Panc1 (cell line): ENCODE results near the gene NR5A1. TPM values are rescaled to one million over a fixed set of nuclear protein-coding genes. Genes with fewer than 3 reads are reported as not detected.
A peak's percentile ranks its signal among the peaks of the same experiment; 100 is the strongest.

ENCODE experiments used
- ATAC-seq: fragments of 200-7000 bp; cut with Tn5 transposase; 2 replicates; pipeline ENCODE4 v1.9.1; 2020; ENCODE audit warnings: mild to moderate bottlenecking, moderate library complexity
- BruUV-seq: library from RNA; stranded (reverse); fragments of 400-500 nt; replicated peaks from 2 replicates; lab custom pipeline; 2021; lab: Mats Ljungman, UMichigan
- CTCF ChIA-PET: fragments of 300-600 bp; sonication (Branson Sonifier 250); formaldehyde crosslinking; loops from one replicate; lab custom pipeline; 2022; ENCODE audit warnings: antibody characterized with exemption; lab: Charles Lee
- POLR2A ChIA-PET: fragments of 300-600 bp; sonication (Branson Sonifier 250); formaldehyde crosslinking; loops from one replicate; lab custom pipeline; 2022; ENCODE audit warnings: antibody characterized with exemption; lab: Charles Lee
- DNase-seq: peaks from one replicate; pipeline ENCODE4 v3.0.0-alpha.2; 2010; ENCODE audit warnings: low read depth, low spot score
- H3K27ac ChIP-seq: 2 replicates; pipeline ENCODE4 v1.5.1; 2011; ENCODE audit warnings: mild to moderate bottlenecking, low read length, inconsistent platforms
- H3K27me3 ChIP-seq: fragments of 200-500 bp; sonication (Bioruptor generic); 2 replicates; pipeline ENCODE4 v1.6.0; 2014; ENCODE audit warnings: low read length, inconsistent platforms; ENCODE audit not compliant: control insufficient read depth, insufficient read depth
- H3K36me3 ChIP-seq: fragments of 200-500 bp; sonication (Bioruptor generic); 2 replicates; pipeline ENCODE4 v1.5.1; 2014; ENCODE audit warnings: inconsistent platforms, mild to moderate bottlenecking, low read length, moderate library complexity; ENCODE audit not compliant: control insufficient read depth, insufficient read depth
- H3K4me1 ChIP-seq: 2 replicates; pipeline ENCODE4 v1.5.1; 2011; ENCODE audit warnings: inconsistent platforms, mild to moderate bottlenecking, low read length, moderate library complexity; ENCODE audit not compliant: control insufficient read depth, insufficient read depth
- H3K4me3 ChIP-seq, 2 experiments: 2 replicates each; pipeline ENCODE4 v1.5.1; 2011 to 2012; ENCODE audit warnings: low read depth in 2 of 2, low read length in 2 of 2, mild to moderate bottlenecking in 2 of 2, inconsistent platforms in 1 of 2, moderate library complexity in 1 of 2
- H3K9me3 ChIP-seq: fragments of 200-500 bp; sonication (Bioruptor generic); 2 replicates; pipeline ENCODE4 v1.5.1; 2014; ENCODE audit warnings: low read depth, mild to moderate bottlenecking, inconsistent platforms, low read length, moderate library complexity; ENCODE audit not compliant: control insufficient read depth, insufficient read depth
- POLR2AphosphoS5 ChIP-seq: IDR thresholded peaks from 2 replicates; pipeline ENCODE4 v1.6.1; 2012; ENCODE audit warnings: mild to moderate bottlenecking, low read depth, low read length, moderate library complexity
- SIN3A ChIP-seq: IDR thresholded peaks from 2 replicates; pipeline ENCODE4 v1.6.1; 2012; ENCODE audit warnings: low read depth, mild to moderate bottlenecking, low read length, moderate library complexity, borderline replicate concordance; ENCODE audit not compliant: insufficient read depth
- TCF7L2 ChIP-seq: IDR thresholded peaks from 2 replicates; pipeline ENCODE4 v1.6.1; 2011; ENCODE audit warnings: mild to moderate bottlenecking, low read depth, low read length, inconsistent platforms
- in situ Hi-C: cut with HindIII; loops from 2 replicates; pipeline ENCODE4 v1.10.0; 2016; ENCODE audit warnings: low sequenced_read_pairs, low pct_unique_long_range_greater_than_20kb
- intact Hi-C: fragments of 100-400 bp; cut with micrococcal nuclease; formaldehyde crosslinking; loops from one replicate; pipeline ENCODE4 v1.10.0; 2022; ENCODE audit not compliant: unreplicated experiment
- total RNA-seq: library from RNA; stranded (reverse); gene quantifications from one replicate; pipeline ENCODE4 v1.2.1, GENCODE V29; 2021; ENCODE audit not compliant: unreplicated experiment
- TF ChIP-seq, protein P1 (sequence below): fragments of 450-650 bp; IDR thresholded peaks from 2 replicates; pipeline ENCODE4 v1.5.1; 2017; ENCODE audit warnings: mild to moderate bottlenecking
- TF ChIP-seq, protein P2 (sequence below), 2 experiments: IDR thresholded peaks; 2 replicates each; pipeline ENCODE4 v1.6.1; 2011 to 2012; ENCODE audit warnings: low read depth in 2 of 2, control low read depth in 1 of 2, low read length in 1 of 2, mild to moderate bottlenecking in 1 of 2, moderate library complexity in 1 of 2; ENCODE audit not compliant: insufficient read depth in 1 of 2

NR5A1 gene
- total RNA-seq, 1 experiment from 2014 or later, result 2.5 TPM

DNA sequence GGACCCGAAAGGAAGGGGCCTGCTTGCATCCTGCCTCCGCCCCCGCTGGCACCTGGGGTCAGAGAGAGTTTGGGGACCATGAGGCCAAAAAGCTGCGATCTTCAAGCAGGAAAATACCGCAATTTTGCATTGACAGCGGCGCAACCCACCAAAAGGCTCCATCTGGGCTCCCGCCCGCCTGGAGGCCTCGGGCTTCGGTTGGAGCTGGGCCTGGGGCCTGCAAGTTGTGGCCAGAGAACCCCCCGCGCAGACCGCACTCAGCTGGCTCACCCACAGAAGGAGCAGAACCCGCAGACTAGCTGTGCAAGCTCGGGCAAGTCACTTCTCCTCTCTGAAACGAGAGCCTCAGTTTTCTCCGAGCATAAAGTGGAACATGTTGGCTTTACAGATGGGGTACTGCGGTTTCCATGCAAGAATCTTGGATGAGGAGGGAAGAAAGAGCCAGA lies 1.3 kb downstream of the NR5A1 start:
- no peaks in the 10 kb centered on the region for H3K9me3 ChIP-seq
- no peak overlapping the region for H3K4me3 ChIP-seq
- no peaks in the 10 kb centered on the region for H3K36me3 ChIP-seq
- DNase-seq (no peak), ATAC-seq (no peak)
- BruUV-seq, result no TSS peak
- H3K27ac ChIP-seq, result no peak overlapping the region
- intact Hi-C loops (no loop called here), in situ Hi-C loops (no loop called here)
- TF ChIP-seq, protein P1, sequence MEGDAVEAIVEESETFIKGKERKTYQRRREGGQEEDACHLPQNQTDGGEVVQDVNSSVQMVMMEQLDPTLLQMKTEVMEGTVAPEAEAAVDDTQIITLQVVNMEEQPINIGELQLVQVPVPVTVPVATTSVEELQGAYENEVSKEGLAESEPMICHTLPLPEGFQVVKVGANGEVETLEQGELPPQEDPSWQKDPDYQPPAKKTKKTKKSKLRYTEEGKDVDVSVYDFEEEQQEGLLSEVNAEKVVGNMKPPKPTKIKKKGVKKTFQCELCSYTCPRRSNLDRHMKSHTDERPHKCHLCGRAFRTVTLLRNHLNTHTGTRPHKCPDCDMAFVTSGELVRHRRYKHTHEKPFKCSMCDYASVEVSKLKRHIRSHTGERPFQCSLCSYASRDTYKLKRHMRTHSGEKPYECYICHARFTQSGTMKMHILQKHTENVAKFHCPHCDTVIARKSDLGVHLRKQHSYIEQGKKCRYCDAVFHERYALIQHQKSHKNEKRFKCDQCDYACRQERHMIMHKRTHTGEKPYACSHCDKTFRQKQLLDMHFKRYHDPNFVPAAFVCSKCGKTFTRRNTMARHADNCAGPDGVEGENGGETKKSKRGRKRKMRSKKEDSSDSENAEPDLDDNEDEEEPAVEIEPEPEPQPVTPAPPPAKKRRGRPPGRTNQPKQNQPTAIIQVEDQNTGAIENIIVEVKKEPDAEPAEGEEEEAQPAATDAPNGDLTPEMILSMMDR, result no peak
- CTCF ChIA-PET, result no interaction called here
- POLR2A ChIA-PET, result no interaction called here
- no peaks in the 10 kb centered on the region for H3K4me1 ChIP-seq
- H3K27me3 ChIP-seq, result no peaks in the 10 kb centered on the region; the same call in 1 of the 2 replicates

DNA sequence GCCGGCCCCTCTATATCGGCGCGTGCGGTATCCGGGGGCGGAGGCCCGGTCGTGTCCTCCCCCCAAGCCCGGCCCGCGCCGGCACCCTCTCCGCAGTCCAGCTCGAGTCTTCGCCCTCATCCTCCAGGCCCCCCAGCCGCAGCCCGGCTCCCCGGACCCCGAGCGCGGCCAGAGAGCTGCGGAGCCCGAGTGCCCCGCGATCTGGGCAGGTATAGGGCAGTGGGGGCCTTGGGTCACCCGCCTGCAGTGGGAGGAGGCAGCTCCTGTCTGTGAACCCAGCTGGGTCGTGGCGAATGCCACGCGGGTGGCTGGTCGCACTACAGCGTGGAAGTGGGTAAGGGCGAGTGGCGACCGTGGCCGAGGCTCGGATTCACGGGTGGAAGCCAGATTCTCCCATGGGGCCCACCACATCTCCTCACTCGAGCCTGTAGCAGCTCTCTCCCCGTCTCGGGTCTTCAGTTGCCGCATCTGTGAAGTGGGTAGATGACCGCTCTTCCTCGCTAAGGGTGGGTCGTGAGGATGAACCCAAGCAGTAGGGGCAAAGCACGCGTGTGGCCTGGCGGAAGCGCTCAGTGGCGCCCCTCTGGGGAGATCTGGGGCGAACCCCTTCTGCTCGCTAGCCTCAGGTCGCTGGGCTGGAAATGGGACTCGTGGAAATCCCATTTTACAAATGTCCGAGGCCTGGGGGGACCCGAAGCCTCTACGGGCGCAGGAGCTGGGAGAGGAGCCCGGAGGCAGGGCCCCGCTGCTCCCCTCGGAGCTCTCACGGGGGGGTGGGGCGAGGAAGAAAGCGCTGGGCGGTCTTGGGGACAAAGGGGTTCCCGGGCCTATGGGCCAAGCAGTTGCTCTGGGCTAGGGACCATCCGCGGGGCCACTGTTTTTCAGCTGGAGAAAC lies 1.9 kb downstream of the NR5A1 start:
- peak overlapping the region in 1 of 2 experiments; percentile 14; a peak in 1 of 4 replicates for H3K4me3 ChIP-seq
- no peak for DNase-seq
- ChIA-PET CTCF (no interaction called here), POLR2A (no interaction called here)
- H3K4me1 ChIP-seq, result no peaks in the 10 kb centered on the region
- peak; percentile 45 for ATAC-seq
- H3K27ac ChIP-seq, result no peak overlapping the region
- TF ChIP-seq POLR2AphosphoS5 (no peak), TCF7L2 (no peak), SIN3A (no peak)
- TF ChIP-seq, protein P1, result no peak
- TF ChIP-seq, protein P2, sequence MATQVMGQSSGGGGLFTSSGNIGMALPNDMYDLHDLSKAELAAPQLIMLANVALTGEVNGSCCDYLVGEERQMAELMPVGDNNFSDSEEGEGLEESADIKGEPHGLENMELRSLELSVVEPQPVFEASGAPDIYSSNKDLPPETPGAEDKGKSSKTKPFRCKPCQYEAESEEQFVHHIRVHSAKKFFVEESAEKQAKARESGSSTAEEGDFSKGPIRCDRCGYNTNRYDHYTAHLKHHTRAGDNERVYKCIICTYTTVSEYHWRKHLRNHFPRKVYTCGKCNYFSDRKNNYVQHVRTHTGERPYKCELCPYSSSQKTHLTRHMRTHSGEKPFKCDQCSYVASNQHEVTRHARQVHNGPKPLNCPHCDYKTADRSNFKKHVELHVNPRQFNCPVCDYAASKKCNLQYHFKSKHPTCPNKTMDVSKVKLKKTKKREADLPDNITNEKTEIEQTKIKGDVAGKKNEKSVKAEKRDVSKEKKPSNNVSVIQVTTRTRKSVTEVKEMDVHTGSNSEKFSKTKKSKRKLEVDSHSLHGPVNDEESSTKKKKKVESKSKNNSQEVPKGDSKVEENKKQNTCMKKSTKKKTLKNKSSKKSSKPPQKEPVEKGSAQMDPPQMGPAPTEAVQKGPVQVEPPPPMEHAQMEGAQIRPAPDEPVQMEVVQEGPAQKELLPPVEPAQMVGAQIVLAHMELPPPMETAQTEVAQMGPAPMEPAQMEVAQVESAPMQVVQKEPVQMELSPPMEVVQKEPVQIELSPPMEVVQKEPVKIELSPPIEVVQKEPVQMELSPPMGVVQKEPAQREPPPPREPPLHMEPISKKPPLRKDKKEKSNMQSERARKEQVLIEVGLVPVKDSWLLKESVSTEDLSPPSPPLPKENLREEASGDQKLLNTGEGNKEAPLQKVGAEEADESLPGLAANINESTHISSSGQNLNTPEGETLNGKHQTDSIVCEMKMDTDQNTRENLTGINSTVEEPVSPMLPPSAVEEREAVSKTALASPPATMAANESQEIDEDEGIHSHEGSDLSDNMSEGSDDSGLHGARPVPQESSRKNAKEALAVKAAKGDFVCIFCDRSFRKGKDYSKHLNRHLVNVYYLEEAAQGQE (IDR thresholded peaks at IDR 0.05; ENCODE audit: insufficient read depth in 1 of 2, low read depth in 2 of 2, low read length in 1 of 2), result no peak
- in situ Hi-C loops, result no loop called here
- no peaks in the 10 kb centered on the region for H3K36me3 ChIP-seq
- H3K27me3 ChIP-seq, result no peaks in the 10 kb centered on the region; the same call in 1 of the 2 replicates
- no TSS peak for BruUV-seq
- intact Hi-C loops, result no loop called here
- H3K9me3 ChIP-seq, result no peaks in the 10 kb centered on the region
